ENCODE data around the gene COL11A2.
A peak's percentile ranks its signal among the peaks of the same experiment; 100 is the strongest.

COL11A2 gene

DNA sequence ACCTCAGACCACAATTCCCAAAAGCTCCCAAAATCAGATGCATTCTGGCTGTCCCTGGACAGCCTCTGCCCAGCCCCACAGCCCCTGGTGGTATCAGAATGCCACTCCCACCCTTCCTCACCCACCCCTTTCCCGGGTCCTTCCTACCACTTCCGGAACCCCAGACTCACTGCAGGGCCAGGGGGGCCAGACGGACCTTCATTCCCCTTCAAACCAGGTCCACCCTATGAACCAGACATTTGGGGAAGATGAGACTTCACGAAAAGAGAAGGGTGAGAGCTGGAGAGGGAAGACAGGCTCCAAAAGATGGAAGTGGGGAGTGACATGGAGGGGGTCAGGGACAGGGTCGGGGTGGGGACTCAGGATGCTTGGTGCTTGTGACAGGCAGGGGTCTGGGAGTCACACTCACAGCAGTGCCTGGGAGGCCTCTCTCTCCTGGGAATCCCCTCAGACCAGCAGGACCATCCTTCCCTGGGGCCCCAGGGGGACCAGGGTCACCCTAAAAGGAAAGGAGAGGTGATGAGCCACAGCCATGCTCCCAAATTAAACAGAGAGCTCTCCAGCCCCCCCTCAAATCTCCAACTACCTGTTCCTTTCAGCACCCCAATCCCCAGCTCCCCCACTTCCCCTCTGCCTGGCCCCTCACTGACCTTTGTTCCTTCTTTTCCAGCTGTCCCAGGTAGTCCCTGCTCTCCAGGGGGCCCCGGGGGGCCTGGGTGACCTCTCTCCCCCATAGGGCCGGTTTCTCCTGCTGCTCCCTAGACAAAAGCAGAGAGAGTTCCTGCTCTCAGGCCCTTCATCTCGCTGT, 20.2 kb downstream of the COL11A2 start:
- no peak for DNase-seq (ENCODE audit: low read depth in 3 of 3)

DNA sequence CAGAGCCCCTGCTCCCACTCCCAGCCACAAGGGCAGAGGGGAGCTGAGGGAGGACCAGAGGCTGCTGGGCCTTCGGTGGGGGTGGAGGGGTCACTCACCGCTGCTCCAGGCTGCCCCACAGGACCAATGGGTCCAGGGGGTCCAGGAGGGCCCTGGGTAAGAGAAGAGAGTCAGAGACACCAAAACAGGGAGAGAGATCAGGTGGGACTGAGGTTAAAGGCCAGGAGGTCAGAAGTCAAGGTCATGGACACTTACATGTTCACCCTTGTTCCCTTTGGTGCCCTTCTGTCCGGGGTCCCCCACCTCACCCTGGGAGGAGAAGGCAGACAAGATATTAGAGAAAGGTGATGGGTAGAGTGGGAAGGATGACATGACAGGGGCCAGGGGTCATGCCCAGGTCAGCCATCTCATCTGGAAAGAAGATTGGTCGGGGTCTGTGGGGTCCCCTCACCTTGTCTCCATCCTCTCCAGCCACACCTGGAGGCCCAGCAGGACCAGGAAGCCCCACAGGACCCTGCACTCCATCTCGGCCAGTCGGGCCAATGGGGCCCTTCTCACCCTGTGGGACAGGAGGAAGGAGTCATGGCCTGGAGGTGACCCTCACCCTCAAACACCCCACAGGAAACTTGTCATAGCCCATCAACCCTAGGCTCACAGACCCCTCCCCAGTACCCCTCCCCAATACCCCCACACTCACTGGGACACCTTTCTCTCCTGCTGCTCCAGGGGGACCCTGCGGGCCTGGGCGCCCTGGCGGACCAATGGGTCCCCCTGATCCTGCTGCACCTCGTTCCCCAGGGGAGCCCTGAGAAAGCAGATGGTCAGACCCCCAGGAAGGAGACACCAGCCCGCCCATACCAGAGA, 21.0 kb downstream of the COL11A2 start:
- no peak for DNase-seq (ENCODE audit: low read depth in 3 of 3)

DNA sequence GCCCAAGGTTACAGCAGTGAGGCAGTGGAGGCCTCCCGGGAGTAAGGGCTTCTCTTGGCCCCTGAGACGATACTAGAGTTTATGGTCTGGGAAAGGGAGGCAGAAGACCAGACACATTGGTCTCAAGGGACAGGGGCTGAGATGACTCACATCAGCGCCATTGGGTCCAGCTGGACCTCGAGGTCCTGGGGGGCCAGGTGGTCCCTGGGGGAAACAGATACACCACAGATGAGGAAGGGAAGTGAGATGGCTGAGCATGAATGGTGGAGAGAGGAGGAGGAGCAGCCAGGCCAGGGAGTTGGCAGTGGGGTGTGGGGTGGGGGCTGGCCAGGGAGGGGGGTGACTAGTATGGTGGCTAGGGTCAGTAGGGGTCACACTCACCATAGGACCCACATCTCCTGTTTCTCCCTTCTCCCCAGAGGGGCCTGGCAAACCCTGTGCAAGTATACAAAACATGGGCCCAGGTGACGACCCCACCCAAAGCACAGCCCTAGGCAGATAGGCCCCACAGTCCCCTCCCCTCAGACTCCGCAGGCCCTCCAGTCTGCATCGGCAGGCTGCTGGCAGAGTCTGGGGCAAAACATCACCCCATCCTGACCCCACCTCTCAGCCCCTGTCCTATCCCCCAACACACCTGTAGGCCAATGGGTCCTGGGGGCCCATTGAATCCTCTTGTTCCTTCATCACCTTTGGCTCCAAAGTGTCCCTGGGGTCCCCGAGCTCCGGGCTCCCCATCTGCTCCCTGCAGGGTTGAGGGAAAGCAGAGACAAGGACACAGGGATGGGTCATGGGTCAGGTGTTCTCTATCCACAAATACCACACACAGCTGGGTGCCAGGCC, 21.9 kb downstream of the COL11A2 start:
- DNase-seq (ENCODE audit: low read depth in 3 of 3), result no peak

DNA sequence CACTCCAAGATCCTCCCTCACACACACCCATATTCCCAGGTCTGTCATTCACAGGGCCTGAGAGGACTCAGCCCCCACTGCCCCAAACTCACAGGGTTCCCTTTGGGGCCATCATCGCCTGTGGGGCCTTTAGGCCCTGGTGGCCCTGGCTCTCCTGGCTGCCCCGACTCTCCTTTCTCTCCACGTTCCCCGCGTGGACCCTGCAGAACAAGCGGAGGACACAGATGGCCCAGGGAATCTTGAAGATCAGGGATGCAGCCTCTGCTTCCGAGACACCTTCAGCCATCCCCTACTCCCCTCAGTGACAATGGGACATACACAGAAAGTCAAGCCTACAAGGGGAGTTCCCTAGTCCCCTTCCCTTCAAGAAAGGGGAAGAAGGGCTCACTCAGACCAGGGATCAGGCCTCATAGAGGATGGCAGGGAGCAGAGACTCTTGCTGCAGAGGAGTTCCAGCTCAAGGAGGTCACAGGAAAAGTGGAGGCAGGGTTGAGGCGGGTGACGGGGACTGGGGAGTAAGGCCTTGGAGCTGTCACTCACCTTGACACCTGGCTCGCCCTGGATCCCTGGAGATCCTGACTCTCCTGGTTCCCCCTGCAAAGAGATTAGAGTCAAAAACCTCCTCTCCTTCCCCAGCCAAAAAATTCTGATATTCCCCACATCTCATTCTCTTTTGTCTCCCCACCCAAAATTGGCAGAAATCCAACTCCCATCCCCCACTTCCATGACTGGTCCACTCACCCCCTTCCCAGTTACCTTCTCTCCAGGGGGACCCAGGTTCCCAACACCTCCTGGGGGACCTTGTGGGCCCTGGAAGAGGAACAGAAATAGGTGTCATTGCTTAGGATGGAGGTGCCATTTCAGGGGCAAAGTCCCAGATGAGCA, 22.7 kb downstream of the COL11A2 start:
- no peak for DNase-seq (ENCODE audit: low read depth in 3 of 3)

DNA sequence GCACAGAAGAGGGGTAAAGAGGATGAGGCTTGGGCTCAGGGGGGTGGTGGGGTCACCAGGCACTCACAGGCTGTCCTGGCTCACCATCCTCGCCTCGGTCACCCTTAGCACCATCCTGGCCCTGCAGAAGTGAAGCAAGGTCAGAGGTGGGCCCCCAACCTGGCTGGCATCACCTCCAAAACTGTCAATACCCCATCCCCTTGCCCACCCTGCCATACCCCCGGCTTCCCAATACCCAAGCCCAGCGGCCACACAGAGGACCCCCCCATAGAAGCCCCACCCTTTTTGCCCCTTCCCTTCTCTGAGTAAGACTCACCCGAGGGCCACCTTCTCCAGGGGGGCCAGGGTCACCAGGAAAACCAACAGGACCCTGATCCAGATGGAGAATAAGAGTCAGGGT, 23.6 kb downstream of the COL11A2 start:
- DNase-seq (ENCODE audit: low read depth in 3 of 3), result no peak

DNA sequence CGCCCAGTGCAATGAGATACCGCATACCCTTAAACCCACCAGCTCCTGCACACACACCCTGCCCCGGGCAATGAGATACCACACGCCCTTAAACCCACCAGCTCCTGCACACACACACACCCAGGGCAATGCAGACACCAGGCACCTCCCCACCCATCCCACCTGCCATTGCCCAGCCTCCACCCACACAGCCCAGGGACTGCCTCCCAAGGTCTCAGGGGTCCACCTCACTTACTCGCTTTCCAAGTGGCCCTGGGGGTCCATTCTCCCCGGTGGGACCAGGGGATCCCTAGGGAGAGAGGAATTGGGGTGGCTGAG, 24.0 kb downstream of the COL11A2 start:
- no peak for DNase-seq (ENCODE audit: low read depth in 3 of 3)

DNA sequence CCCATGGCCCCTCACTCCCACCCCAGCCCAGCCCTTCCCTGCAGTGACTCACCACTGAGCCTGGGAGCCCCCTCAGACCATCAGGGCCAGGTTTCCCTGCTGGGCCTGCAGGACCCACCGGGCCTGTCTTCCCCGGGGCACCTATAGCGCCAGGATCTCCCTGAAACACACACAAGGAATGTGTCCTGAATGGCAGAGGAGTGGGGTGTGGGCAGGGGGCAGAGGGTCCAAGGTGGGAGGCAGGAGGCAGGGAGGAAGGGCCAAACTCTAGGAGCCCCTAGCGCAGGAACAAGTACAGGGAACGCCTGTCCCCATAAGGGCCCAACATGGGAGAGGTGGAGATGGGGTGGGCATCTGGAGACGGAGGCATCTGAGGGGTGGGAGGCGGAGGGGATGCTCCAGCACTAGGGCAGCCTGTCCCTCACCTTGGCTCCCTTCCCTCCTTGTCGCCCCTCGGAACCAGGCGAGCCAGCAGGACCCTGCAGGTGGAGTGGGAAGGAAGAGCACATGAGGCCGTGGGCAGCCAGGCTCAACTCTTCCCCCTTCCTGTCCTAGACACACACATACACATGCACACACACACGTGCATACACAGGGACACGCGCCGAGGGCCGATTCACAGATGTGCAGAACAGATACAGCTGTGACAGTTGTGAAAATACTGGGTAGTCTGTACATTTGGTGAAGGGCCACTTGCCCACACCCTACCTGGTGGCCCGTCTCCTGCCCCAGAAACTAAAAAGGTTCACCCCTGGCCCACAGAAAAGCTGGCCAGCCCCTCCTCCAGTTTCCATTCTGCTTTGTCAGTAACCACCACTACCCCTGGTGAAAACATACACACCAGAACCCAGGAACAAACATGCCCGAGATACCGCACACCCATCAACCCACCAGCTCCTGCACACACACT, 24.6 kb downstream of the COL11A2 start:
- no peak for DNase-seq (ENCODE audit: low read depth in 3 of 3)

DNA sequence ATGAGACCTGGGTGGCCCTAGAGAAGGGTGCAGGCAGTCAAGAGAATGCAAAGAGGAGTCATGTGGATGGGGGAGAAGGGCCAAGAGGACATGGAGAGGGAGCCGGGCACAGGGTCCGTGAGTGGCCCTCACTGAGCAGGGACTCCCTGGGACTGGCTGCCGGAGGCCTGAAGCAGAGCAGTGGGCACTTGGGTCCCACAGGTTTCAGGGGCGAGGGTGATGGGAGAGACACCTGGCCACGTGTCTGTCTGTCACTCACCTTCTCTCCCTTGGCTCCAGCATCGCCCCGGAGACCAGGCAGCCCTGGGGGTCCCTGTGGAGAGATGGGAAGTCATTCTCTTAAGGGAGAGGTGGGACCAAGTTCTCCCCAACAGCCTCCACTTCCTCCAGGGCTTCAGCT, 25.5 kb downstream of the COL11A2 start:
- no peak for DNase-seq (ENCODE audit: low read depth in 3 of 3)

DNA sequence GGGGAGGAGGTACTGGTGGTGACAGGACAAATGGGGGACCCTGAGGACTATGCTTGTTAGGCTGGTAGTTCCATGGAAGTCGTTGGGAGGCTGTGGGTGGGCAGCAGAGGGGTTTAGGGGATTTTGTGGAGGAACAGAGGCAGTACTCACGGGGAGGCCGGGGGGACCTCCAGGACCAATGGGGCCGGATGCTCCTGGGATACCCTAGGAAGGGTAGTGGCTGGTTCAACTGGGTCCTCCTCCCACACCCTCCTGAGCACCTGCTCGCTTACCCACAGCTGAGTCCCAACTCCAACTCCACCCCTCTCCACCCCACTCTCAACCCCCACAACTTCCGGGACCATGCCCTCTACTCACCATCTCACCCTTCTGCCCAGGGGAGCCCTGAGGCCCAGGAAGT, 25.9 kb downstream of the COL11A2 start:
- DNase-seq (ENCODE audit: low read depth in 3 of 3), result no peak

DNA sequence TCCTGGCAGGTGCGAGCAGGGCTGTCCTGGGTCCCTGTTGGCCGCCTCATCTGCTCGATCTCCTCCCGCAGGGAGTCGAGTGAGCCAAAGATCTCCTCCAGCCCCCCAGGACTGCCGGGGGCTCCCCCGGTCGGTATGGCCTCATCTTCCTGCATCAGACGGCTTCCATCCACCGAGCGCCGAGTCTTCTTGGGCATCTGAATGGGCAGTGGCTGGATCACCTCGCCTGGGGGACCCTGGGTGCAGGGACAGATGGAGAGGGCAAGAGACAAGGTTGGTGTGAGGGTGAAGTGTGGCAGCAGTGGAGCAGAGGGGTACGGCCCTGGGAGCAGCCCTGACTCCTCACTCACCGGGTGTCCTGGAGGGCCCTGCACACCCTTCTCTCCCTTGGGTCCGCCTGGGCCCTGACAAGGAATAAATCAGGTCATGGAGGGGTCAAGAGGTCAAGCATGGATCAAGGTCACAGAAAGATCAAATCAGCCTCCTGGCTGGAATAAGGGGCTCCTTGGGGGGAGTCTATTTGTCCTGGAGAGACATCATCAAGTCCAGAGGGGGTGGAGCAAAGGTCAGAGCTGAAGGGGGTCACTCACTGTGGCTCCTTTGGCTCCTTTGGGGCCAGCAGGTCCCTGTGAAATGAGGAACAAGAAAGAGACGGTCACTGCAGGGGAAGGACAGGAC, 26.5 kb downstream of the COL11A2 start:
- DNase-seq (ENCODE audit: low read depth in 3 of 3), result no peak

DNA sequence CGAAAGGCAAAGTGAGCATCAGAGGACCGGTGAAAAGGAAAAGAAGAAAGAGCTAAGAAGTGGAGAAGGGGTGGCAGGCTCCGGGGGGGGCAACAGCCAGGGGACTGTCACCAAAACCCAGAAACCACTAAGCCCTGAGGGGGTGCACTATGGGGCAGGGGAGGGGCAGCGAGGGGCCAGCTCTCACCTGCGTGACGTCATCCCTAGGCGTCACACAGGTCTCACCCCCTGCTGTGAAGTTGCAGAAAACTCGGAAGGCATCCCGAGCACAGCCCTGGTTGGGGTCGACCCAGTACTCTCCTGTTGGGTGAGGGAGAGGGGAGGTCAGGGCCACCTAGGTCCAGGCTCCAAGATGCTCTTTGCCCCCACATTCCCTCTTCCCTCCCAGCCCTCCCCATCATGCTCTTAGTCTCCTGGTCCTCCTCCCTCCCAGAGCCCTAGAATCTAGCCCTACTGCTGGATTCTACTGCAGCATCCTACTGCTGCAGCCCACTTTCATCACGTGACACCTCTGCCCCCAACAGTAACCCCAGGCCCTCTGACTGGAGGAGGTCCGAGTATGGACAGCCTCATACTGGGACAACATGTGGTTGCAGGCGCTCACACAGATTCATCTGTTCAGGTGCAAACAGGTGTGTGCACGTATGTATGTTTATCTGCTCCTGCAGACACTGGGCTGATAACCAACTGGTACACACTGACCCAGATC, 27.4 kb downstream of the COL11A2 start:
- no peak for DNase-seq (ENCODE audit: low read depth in 3 of 3)

DNA sequence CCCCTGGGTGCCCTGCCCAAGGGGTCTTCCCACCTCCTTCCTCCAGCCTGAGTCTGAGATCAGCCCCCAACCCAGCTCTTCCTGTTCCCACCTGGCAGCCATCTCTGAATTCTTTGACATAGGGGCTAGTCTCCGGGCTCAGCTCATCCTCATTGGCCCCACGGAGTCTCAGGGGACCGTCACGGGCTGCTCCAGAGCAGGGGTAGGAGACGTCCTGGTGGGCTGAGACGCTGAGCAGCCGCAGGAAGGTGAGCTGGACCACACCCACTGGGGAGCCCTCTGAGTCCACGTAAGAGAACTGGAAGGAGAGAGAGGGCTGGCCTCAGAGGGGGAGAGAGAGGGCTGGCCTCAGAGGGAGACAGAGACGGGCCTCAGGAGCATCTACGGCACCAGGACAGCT, 28.1 kb downstream of the COL11A2 start:
- DNase-seq (ENCODE audit: low read depth in 3 of 3), result no peak

DNA sequence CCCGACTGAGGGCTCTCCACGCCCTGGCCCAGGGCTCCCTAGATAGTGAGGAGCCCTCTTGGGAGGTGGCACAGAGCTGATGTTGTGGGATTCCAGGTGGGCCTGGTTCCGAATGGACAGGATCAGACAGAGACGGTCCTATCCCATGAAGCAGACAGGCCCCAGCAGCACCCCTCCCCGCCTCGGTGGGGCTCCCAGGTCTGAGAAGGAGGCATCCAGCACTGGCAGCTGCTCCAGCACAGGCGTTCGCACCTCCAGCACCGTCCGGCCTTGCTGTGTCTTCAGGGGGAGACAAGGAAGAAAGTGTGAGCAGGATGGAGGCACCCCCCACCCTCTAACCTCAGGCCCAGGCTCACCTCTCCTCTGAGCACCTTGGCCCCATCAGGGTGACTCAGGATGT, 28.7 kb downstream of the COL11A2 start:
- no peak for DNase-seq (ENCODE audit: low read depth in 3 of 3)

DNA sequence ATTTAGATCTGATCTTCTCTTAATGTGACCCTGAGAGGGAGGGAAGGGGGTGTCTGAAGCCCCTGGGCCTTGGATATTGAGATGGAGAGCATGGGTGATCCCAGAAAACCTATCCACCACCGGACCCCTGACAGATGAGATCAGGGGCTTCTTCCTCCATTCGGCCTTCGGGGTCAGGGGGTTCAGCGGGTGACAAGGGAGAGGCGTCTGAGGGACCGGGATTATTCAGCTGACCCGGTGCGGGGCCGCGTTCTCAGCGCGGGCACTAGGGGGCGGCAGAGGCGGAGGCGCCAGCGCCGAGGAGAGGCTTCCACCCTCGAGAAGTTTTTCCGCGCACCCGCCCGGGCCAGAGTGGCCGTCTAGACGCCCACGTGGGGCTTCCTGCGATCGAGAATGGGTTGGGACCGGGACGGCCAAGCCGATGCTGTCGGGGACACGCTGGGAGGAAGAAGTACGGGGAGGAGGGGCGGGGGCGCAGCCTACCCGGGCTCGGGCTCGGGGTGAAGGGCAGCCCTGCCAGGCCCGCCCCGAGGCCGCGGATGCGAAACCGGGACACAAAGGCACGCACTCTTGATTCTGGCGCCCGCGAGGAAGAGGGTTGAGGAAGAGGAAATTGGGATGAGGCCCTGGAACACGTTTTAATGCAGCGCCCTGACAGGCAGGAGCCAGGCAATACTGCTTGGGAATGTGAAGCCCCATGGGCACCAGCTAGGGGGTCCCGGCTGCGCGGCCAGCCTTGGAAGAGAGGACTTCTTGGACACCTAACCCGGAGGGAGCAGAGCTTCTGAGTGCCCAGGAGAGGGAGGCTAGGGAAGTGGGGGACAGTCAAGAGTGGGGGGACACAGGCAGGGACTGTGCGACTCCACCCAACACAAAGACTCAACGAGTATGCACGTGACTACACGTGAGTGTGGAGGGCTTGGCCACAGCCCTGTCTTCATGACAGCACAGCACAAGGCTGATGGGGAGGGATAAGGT, 30.6 kb downstream of the COL11A2 start:
- peak; percentile 62 to 82 (median 62) for DNase-seq (ENCODE audit: low read depth in 3 of 3)

DNA sequence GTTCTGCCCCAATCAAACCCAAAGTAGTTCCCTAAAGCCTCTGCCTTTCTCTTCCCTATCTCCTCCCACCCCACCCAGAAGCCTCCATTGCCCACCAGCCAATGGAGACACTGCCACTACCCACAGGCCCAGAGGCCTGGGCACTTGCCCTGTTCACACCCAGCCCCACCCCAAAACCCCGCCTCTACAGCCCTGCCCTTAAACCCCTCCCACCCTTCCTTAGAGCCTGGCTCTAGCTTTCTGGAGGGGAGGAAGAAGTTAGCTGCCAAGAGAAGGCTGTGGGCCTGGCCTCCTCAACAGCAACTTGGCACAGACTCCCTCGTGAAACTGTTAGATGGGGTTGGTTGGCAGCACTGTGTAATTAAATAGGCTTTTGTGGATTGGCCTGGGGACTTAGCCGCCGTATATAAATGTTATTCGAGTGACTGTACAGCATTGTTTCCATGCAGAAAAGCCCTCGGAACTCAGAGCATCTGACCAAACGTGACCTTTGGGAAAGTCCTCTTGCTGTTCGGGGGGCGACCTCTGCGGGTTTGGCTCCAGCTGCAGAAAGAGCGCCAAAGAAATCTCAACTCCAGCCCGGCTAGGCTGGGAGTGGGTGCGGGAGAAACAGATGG, 31.4 kb downstream of the COL11A2 start:
- DNase-seq (ENCODE audit: low read depth in 3 of 3), result no peak

DNA sequence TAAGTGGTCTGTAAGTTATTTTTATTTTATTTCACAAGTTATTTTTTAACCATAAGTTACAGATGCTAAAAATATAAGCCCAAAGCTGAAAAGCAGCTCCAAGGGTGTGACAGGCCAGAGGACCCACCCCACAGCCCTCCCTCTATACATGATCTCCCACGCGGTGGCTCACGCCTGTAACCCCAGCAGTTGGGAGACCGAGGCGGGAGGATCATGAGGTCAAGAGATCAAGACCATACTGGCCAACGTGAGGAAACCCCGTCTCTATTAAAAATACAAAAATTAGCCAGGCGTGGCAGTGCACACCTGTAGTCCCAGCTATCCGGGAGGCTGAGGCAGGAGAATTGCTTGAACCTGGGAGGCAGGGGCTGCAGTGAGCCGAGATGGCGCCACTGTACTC, 32.2 kb downstream of the COL11A2 start:
- DNase-seq (ENCODE audit: low read depth in 3 of 3), result no peak

DNA sequence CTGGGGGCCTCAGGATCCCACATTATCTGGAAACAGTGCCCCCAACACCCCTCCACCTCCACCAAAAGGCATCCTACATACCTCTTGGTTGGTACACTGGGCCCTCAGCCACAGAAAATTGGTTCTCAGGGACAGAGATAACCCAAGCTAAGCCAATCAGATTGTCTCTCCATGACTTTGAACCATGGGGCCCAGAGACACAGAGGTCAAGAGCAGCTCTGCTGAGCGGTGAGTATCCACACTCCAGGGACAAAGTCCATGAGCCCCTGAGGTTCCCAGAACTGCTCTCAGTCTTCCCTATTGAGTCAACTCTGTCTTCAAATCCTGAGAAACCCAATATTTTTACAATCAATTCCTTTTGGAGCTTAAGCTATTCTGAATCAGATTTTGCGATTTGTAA, 35.3 kb downstream of the COL11A2 start:
- no peak for DNase-seq (ENCODE audit: low read depth in 3 of 3)

All from stimulated activated CD4-positive, alpha-beta T cell treated with anti-CD3 and anti-CD28 coated beads, TNF-alpha, amount 100 ng/mL, for 24 hours (primary cell).